Parathyroid adenoma (tissue), 2 donors: Measurements from ENCODE around the gene AKAP1.

ENCODE experiments used
- H2AFZ ChIP-seq: fragments of 300-600 bp; sonication (generic); one replicate; pipeline ENCODE4 v1.7.0; 2017; ENCODE audit warnings: antibody characterized with exemption, mild to moderate bottlenecking
- H3K27ac ChIP-seq: fragments of 300-600 bp; sonication (generic); one replicate; pipeline ENCODE4 v1.7.0; 2017
- H3K27me3 ChIP-seq: fragments of 300-600 bp; sonication (generic); one replicate; pipeline ENCODE4 v1.7.0; 2017; ENCODE audit warnings: low read length; ENCODE audit not compliant: control insufficient read depth, insufficient read depth
- H3K36me3 ChIP-seq: fragments of 300-600 bp; sonication (generic); one replicate; pipeline ENCODE4 v1.7.0; 2017; ENCODE audit warnings: low read length; ENCODE audit not compliant: control insufficient read depth, insufficient read depth
- H3K4me1 ChIP-seq: fragments of 300-600 bp; sonication (generic); one replicate; pipeline ENCODE4 v1.7.0; 2017; ENCODE audit warnings: control low read depth
- H3K4me2 ChIP-seq: fragments of 300-600 bp; sonication (generic); one replicate; pipeline ENCODE4 v1.7.0; 2017; ENCODE audit warnings: low read length
- H3K4me3 ChIP-seq: fragments of 300-600 bp; sonication (generic); one replicate; pipeline ENCODE4 v1.7.0; 2017; ENCODE audit warnings: low read depth, low read length
- H3K79me2 ChIP-seq: fragments of 300-600 bp; sonication (generic); one replicate; pipeline ENCODE4 v1.7.0; 2017; ENCODE audit warnings: control low read depth
- H3K9ac ChIP-seq: fragments of 300-600 bp; sonication (generic); one replicate; pipeline ENCODE4 v1.7.0; 2017; ENCODE audit warnings: mild to moderate bottlenecking
- H3K9me3 ChIP-seq: fragments of 300-600 bp; sonication (generic); one replicate; pipeline ENCODE4 v1.7.0; 2017; ENCODE audit warnings: low read length; ENCODE audit not compliant: control insufficient read depth
- TF ChIP-seq, protein P1 (sequence below): fragments of 300-600 bp; sonication (generic); IDR thresholded peaks from one replicate; pipeline ENCODE4 v1.7.0; 2017; ENCODE audit warnings: antibody characterized with exemption, mild to moderate bottlenecking
- donor health status: primary hyperparathyroidism.

Gene AKAP1

DNA sequence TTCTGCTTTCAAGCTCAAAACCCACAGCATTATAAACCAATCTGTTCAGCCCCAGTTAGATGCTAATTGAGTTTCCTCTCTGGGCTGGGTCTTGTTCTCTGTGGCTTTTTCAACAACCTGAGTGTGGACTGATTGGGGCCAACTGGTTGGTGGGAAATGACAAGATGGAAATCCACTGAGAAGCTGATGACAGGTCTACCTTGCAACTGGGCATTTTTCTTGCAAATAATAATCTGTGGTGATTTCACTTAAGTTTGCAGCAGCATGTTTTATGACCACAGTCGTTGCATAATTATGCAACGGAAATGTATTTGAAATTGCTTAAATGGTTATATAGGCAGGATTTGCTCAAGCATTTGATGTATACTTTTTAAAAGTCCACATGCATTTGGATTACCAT, 69.9 kb downstream of the AKAP1 start:
- Histone ChIP-seq H3K36me3 (no peaks in the 10 kb centered on the region), H3K9ac (no peak overlapping the region), H3K27me3 (no peaks in the 10 kb centered on the region), H3K4me2 (no peak overlapping the region), H3K4me3 (no peak overlapping the region), H2AFZ (no peak overlapping the region), H3K27ac (no peak overlapping the region), H3K79me2 (no peaks in the 10 kb centered on the region), H3K4me1 (peaks cover 19% of the 10 kb centered on the region), H3K9me3 (no peaks in the 10 kb centered on the region)
- TF ChIP-seq, protein P1, sequence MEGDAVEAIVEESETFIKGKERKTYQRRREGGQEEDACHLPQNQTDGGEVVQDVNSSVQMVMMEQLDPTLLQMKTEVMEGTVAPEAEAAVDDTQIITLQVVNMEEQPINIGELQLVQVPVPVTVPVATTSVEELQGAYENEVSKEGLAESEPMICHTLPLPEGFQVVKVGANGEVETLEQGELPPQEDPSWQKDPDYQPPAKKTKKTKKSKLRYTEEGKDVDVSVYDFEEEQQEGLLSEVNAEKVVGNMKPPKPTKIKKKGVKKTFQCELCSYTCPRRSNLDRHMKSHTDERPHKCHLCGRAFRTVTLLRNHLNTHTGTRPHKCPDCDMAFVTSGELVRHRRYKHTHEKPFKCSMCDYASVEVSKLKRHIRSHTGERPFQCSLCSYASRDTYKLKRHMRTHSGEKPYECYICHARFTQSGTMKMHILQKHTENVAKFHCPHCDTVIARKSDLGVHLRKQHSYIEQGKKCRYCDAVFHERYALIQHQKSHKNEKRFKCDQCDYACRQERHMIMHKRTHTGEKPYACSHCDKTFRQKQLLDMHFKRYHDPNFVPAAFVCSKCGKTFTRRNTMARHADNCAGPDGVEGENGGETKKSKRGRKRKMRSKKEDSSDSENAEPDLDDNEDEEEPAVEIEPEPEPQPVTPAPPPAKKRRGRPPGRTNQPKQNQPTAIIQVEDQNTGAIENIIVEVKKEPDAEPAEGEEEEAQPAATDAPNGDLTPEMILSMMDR: no peak

DNA sequence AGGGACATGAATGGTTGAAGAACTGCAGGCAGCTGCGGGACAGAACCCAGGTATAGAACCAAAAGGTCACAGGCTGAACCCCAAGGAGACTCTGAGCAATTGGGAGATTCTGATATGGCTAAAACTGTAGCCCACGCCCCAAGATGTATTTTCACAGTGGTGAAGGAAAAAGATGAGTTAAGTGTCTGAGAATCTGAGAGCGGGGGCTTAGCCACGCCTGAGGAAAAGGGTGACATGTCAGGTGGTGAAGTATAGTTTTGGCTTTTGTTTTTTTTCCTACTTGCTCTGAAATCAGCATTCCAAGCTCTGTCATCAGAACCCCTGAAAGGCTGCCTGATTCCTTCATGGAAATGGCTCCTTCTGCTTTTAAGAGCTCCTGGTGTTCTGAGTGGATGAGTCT, 73.3 kb downstream of the AKAP1 start:
- Histone ChIP-seq H2AFZ (peak overlapping the region; percentile 81), H3K4me3 (no peak overlapping the region), H3K36me3 (no peaks in the 10 kb centered on the region), H3K9ac (no peak overlapping the region), H3K27me3 (no peaks in the 10 kb centered on the region), H3K4me1 (peaks cover 19% of the 10 kb centered on the region), H3K4me2 (no peak overlapping the region), H3K27ac (peak overlapping the region; percentile 39), H3K79me2 (no peaks in the 10 kb centered on the region), H3K9me3 (no peaks in the 10 kb centered on the region)
- TF ChIP-seq, protein P1: no peak

DNA sequence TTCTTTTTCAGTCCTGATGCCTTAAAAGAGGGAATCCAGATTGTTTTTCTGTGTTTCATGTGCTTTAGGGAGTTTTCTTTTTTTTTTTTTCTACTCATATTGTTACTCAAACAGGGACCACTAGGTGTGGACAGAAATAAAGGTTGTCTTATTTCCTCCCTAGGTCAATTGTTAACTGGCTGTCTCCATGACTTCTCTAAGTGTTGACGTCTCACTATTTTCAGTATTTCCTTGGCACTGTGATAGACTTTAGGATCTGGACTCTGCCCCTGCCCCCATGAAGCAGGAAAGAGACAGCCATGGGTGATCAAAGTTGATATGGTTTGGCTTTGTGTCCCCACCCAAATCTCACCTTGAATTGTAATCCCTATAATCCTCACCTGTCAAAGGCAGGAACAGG, 73.7 kb downstream of the AKAP1 start:
- no peak overlapping the region for H3K4me3 ChIP-seq
- H3K79me2 ChIP-seq: no peaks in the 10 kb centered on the region
- peak overlapping the region; percentile 39 for H3K27ac ChIP-seq
- peaks cover 19% of the 10 kb centered on the region for H3K4me1 ChIP-seq
- TF ChIP-seq, protein P1: no peak
- no peaks in the 10 kb centered on the region for H3K9me3 ChIP-seq
- no peaks in the 10 kb centered on the region for H3K27me3 ChIP-seq
- H3K4me2 ChIP-seq: no peak overlapping the region
- H3K9ac ChIP-seq: no peak overlapping the region
- H2AFZ ChIP-seq: peak overlapping the region; percentile 81
- no peaks in the 10 kb centered on the region for H3K36me3 ChIP-seq

DNA sequence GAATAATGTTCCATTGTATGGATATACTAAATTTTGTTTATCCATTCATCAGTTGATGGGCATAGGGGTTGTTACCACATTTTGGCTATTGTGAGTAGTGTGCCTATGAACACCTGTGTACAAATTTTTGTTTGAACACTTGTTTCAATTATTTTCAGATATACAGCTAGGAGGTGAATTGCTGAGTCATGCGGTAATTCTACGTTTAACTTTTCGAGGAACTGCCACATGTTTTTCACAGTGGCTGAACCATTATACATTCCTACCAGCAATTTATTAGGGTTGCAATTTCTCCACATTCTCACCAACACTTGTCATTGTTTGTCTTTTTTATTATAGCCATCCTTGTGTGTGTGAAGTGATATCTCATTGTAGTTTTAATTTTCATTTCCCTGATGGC, 75.6 kb downstream of the AKAP1 start:
- H3K36me3 ChIP-seq: no peaks in the 10 kb centered on the region
- no peak overlapping the region for H3K9ac ChIP-seq
- H3K4me3 ChIP-seq: no peak overlapping the region
- H3K27ac ChIP-seq: no peak overlapping the region
- TF ChIP-seq, protein P1: no peak
- no peak overlapping the region for H2AFZ ChIP-seq
- H3K79me2 ChIP-seq: no peaks in the 10 kb centered on the region
- no peak overlapping the region for H3K4me2 ChIP-seq
- H3K27me3 ChIP-seq: no peaks in the 10 kb centered on the region
- H3K4me1 ChIP-seq: peaks cover 23% of the 10 kb centered on the region
- no peaks in the 10 kb centered on the region for H3K9me3 ChIP-seq

DNA sequence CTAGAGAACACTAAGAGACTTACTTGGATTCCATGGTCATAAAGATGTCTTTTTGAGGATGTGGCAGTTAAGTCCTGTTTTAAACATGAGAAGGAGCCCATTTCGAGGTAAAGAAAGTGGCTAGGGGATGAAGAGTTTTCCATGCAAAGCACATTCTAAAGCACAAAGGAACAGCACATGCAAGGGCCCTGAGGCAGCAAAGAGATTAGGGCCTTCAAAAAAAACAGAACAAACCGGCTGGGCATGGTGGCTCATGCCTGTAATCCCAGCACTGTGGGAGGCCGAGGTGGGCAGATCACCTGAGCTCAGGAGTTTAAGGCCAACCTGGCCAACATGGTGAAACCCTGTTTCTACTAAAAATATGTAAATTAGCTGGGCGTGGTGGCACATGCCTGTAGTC, 79.8 kb downstream of the AKAP1 start:
- Histone ChIP-seq H3K4me3 (no peak overlapping the region), H2AFZ (no peak overlapping the region), H3K27me3 (no peaks in the 10 kb centered on the region), H3K4me2 (no peak overlapping the region), H3K36me3 (no peaks in the 10 kb centered on the region), H3K79me2 (no peaks in the 10 kb centered on the region), H3K9me3 (no peaks in the 10 kb centered on the region), H3K27ac (no peak overlapping the region), H3K9ac (no peak overlapping the region), H3K4me1 (peaks cover 17% of the 10 kb centered on the region)
- TF ChIP-seq, protein P1: no peak
